ENCODE measurements around the gene EPM2AIP1.
"Not testable (repeated sequence)": the region's sequence is repeated elsewhere in the genome, so short reads cannot be mapped to it uniquely, and the experiment has no call there.

EPM2AIP1 gene

GRCh38 chr3:36992806-36993325 is at the start of gene EPM2AIP1:
EPM2AIP1 (minus strand) TSS chr3:36993131; CDS start chr3:36993077, 54 bp downstream.
- no peak for DNase-seq

GRCh38 chr3:37042712-37043111 is 49.8 kb upstream of the EPM2AIP1 start:
- DNase-seq, result not testable (repeated sequence)

GRCh38 chr3:37041546-37042195 is 48.7 kb upstream of the EPM2AIP1 start:
- DNase-seq, result no peak

- DNase-seq, result no peak
Observed at GRCh38 chr3:37040231-37040630, 47.3 kb upstream of the EPM2AIP1 start.

- DNase-seq, result no peak
Observed at GRCh38 chr3:37039161-37039846, 46.4 kb upstream of the EPM2AIP1 start.

GRCh38 chr3:37037352-37037751 is 44.4 kb upstream of the EPM2AIP1 start:
- DNase-seq, result no peak

- DNase-seq, result no peak
Observed at GRCh38 chr3:37032961-37033360, 40.0 kb upstream of the EPM2AIP1 start.

GRCh38 chr3:37031096-37031682 is 38.3 kb upstream of the EPM2AIP1 start:
- no peak for DNase-seq

- DNase-seq, result no peak
Observed at GRCh38 chr3:37030588-37030987, 37.7 kb upstream of the EPM2AIP1 start.

- DNase-seq, result no peak
Observed at GRCh38 chr3:37029516-37030163, 36.7 kb upstream of the EPM2AIP1 start.

- no peak for DNase-seq
Observed at GRCh38 chr3:37029111-37029510, 36.2 kb upstream of the EPM2AIP1 start.

GRCh38 chr3:37028329-37028728 is 35.4 kb upstream of the EPM2AIP1 start:
- DNase-seq, result no peak

- DNase-seq, result no peak
Observed at GRCh38 chr3:37026851-37027250, 33.9 kb upstream of the EPM2AIP1 start.

GRCh38 chr3:37025561-37026335 is 32.8 kb upstream of the EPM2AIP1 start:
- DNase-seq, result no peak

GRCh38 chr3:37024820-37025405 is 32.0 kb upstream of the EPM2AIP1 start:
- DNase-seq, result no peak

GRCh38 chr3:37024092-37024491 is 31.2 kb upstream of the EPM2AIP1 start:
- DNase-seq, result no peak

GRCh38 chr3:37017683-37018082 is 24.8 kb upstream of the EPM2AIP1 start:
- no peak for DNase-seq

- no peak for DNase-seq
Observed at GRCh38 chr3:37016903-37017302, 24.0 kb upstream of the EPM2AIP1 start.

GRCh38 chr3:37015642-37016041 is 22.7 kb upstream of the EPM2AIP1 start:
- DNase-seq, result no peak

GRCh38 chr3:37014620-37015019 is 21.7 kb upstream of the EPM2AIP1 start:
- no peak for DNase-seq

GRCh38 chr3:36993326-36994283 is 674 bp upstream of the EPM2AIP1 start, which contains the start of gene MLH1:
MLH1 (plus strand) TSS chr3:36993518; CDS start chr3:36993548, 30 bp downstream.
- no peak for DNase-seq

All from NCI-H1436 (cell line).